Measurements from ENCODE around the gene UBR2. TPM values are rescaled to one million over a fixed set of nuclear protein-coding genes. Genes with fewer than 3 reads are reported as not detected.
"Not testable (repeated sequence)": the region's sequence is repeated elsewhere in the genome, so short reads cannot be mapped to it uniquely, and the experiment has no call there.

The UBR2 gene
- total RNA-seq, 1 experiment from 2014 or later = 22.6 TPM

- DNase-seq (ENCODE audit: low read depth) = no peak
Measured at GRCh38 chr6:42618105-42618504, 54.3 kb downstream of the UBR2 start.

- DNase-seq (ENCODE audit: low read depth) = peak; percentile 56
Measured at GRCh38 chr6:42618686-42619085, 54.9 kb downstream of the UBR2 start.

GRCh38 chr6:42619963-42620362 is 56.1 kb downstream of the UBR2 start:
- DNase-seq (ENCODE audit: low read depth) = no peak

- no peak for DNase-seq (ENCODE audit: low read depth)
Measured at GRCh38 chr6:42624601-42625000, 60.8 kb downstream of the UBR2 start.

- no peak for DNase-seq (ENCODE audit: low read depth)
Measured at GRCh38 chr6:42627044-42627443, 63.2 kb downstream of the UBR2 start.

- DNase-seq (ENCODE audit: low read depth) = no peak
Measured at GRCh38 chr6:42627674-42628073, 63.8 kb downstream of the UBR2 start.

- no peak for DNase-seq (ENCODE audit: low read depth)
Measured at GRCh38 chr6:42628604-42629003, 64.8 kb downstream of the UBR2 start.

GRCh38 chr6:42629845-42630244 is 66.0 kb downstream of the UBR2 start:
- no peak for DNase-seq (ENCODE audit: low read depth)

- no peak for DNase-seq (ENCODE audit: low read depth)
Measured at GRCh38 chr6:42637681-42638080, 73.9 kb downstream of the UBR2 start.

GRCh38 chr6:42642794-42643193 is 79.0 kb downstream of the UBR2 start:
- no peak for DNase-seq (ENCODE audit: low read depth)

- no peak for DNase-seq (ENCODE audit: low read depth)
Measured at GRCh38 chr6:42644211-42644610, 80.4 kb downstream of the UBR2 start.

- DNase-seq (ENCODE audit: low read depth) = no peak
Measured at GRCh38 chr6:42652024-42652746, 88.4 kb downstream of the UBR2 start.

- no peak for DNase-seq (ENCODE audit: low read depth)
Measured at GRCh38 chr6:42653851-42654250, 90.0 kb downstream of the UBR2 start.

GRCh38 chr6:42659806-42660205 is 96.0 kb downstream of the UBR2 start:
- no peak for DNase-seq (ENCODE audit: low read depth)

- peak; percentile 68 for DNase-seq (ENCODE audit: low read depth)
Measured at GRCh38 chr6:42661540-42662153, 97.8 kb downstream of the UBR2 start.

GRCh38 chr6:42664718-42665117 is 100.9 kb downstream of the UBR2 start:
- no peak for DNase-seq (ENCODE audit: low read depth)

GRCh38 chr6:42674368-42674767 is 110.5 kb downstream of the UBR2 start:
- not testable (repeated sequence) for DNase-seq (ENCODE audit: low read depth)

- DNase-seq (ENCODE audit: low read depth) = no peak
Measured at GRCh38 chr6:42674780-42675179, 111.0 kb downstream of the UBR2 start.

GRCh38 chr6:42679358-42679757 is 115.5 kb downstream of the UBR2 start:
- DNase-seq (ENCODE audit: low read depth) = no peak

- DNase-seq (ENCODE audit: low read depth) = no peak
Measured at GRCh38 chr6:42688281-42688680, 124.5 kb downstream of the UBR2 start.

GRCh38 chr6:42689371-42689770 is 125.5 kb downstream of the UBR2 start:
- no peak for DNase-seq (ENCODE audit: low read depth)

- DNase-seq (ENCODE audit: low read depth) = no peak
Measured at GRCh38 chr6:42690151-42690702, 126.4 kb downstream of the UBR2 start.

GRCh38 chr6:42690872-42691271 is 127.0 kb downstream of the UBR2 start:
- no peak for DNase-seq (ENCODE audit: low read depth)
